Karpas-422 (cell line): ENCODE results near the gene AKT1. TPM values are rescaled to one million over a fixed set of nuclear protein-coding genes. Genes with fewer than 3 reads are reported as not detected.
A peak's percentile ranks its signal among the peaks of the same experiment; 100 is the strongest.

Experiments used
- DNase-seq: peaks from one replicate; pipeline ENCODE4 v3.0.0-alpha.2; 2015
- H2AFZ ChIP-seq: fragments of 200-600 bp; sonication (generic); 2 replicates; pipeline ENCODE4 v1.6.1; 2014; ENCODE audit warnings: antibody characterized with exemption, low read length, mixed read lengths
- H3K27ac ChIP-seq: fragments of 200-600 bp; sonication (generic); 2 replicates; pipeline ENCODE4 v1.5.1; 2014; ENCODE audit warnings: mild to moderate bottlenecking, low read length, moderate library complexity
- H3K27me3 ChIP-seq: fragments of 200-600 bp; sonication (generic); 2 replicates; pipeline ENCODE4 v1.6.1; 2014; ENCODE audit warnings: low read length, mixed read lengths
- H3K36me3 ChIP-seq: fragments of 200-600 bp; sonication (generic); 2 replicates; pipeline ENCODE4 v1.6.1; 2014; ENCODE audit warnings: low read length, mixed read lengths; ENCODE audit not compliant: insufficient read depth
- H3K4me1 ChIP-seq: fragments of 200-600 bp; sonication (generic); 2 replicates; pipeline ENCODE4 v1.6.1; 2014; ENCODE audit warnings: mild to moderate bottlenecking, low read length, mixed read lengths
- H3K4me2 ChIP-seq: fragments of 200-600 bp; sonication (generic); 2 replicates; pipeline ENCODE4 v1.6.1; 2014; ENCODE audit warnings: low read length, low read depth, mild to moderate bottlenecking; ENCODE audit not compliant: poor library complexity, severe bottlenecking
- H3K4me3 ChIP-seq: fragments of 200-600 bp; sonication (generic); 2 replicates; pipeline ENCODE4 v1.5.1; 2014; ENCODE audit warnings: mild to moderate bottlenecking, antibody characterized with exemption, low read length, mixed read lengths
- H3K79me2 ChIP-seq: fragments of 200-600 bp; sonication (generic); 2 replicates; pipeline ENCODE4 v1.6.1; 2014; ENCODE audit warnings: mild to moderate bottlenecking, low read length, mixed read lengths
- H3K9ac ChIP-seq: fragments of 200-600 bp; sonication (generic); 2 replicates; pipeline ENCODE4 v1.6.0; 2014; ENCODE audit warnings: low read length
- H3K9me2 ChIP-seq: fragments of 200-600 bp; sonication (generic), shearing (Covaris generic); replicated peaks from 2 replicates; pipeline ENCODE4 v1.6.0; 2014; ENCODE audit warnings: mild to moderate bottlenecking, low read length, moderate library complexity; ENCODE audit not compliant: insufficient read depth
- H3K9me3 ChIP-seq: fragments of 300-700, 200-600 bp; sonication (generic); 2 replicates; pipeline ENCODE4 v1.6.1; 2014; ENCODE audit warnings: low read length, mixed read lengths
- H4K20me1 ChIP-seq: fragments of 200-600 bp; sonication (generic); 2 replicates; pipeline ENCODE4 v1.6.1; 2014; ENCODE audit warnings: mild to moderate bottlenecking, antibody characterized with exemption, low read length, low read depth; ENCODE audit not compliant: insufficient read depth
- total RNA-seq: library from RNA; depleted of rRNA; stranded (reverse); fragments of >200 nt; shearing (Covaris generic); gene quantifications from 2 replicates; pipeline ENCODE4 v1.2.3, GENCODE V29; 2014; ENCODE audit warnings: low replicate concordance

The AKT1 gene
- total RNA-seq, 1 experiment from 2014 or later: 70.4 TPM

DNA sequence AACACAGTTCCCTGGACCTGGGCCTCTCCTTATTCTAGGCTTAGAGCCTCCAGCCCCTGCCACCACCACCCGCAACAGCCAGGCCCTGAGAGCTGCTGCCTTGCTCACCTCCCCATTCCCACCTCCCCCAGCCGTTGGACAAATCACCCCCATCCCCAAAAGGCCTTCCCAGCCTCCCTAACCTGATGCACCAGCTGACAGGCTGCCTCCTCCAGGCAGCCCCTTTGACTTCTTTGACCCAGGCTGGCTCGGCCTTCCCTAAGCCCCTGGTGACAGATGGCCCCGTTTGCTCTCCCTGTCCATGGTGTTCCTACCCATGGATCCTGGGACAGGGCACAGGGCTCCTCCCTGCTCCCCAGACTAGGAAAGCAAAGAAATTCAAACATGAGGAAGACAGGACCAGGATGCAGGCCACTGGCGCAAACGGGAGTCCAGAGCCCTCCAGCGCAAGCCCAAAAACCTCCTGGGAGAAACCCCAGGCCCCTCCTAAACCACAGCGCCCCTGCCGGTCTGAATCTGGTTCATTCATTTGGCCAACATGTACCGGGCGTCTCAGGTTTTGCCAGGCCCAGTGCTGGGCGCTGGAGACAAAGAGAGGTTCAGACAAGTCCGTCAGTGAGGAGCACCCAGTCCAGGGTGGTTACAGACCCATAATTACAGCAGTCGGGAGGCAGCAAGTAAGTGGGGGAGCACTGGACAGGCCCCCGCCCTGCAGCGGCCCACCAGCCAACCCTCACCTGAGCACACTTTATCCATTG is 2.4 kb downstream of the AKT1 start:
- Histone ChIP-seq H3K4me1 (peaks cover 38% of the 10 kb centered on the region), H3K9ac (peak overlapping the region; percentile 83), H3K27me3 (no peaks in the 10 kb centered on the region), H3K79me2 (peaks cover 61% of the 10 kb centered on the region), H3K4me2 (peak overlapping the region; percentile 96), H3K27ac (no peak overlapping the region), H3K4me3 (peak overlapping the region; percentile 88; the same call in 1 of the 2 replicates), H3K9me2 (no peaks in the 10 kb centered on the region), H2AFZ (no peak overlapping the region), H3K36me3 (no peaks in the 10 kb centered on the region), H3K9me3 (no peaks in the 10 kb centered on the region), H4K20me1 (peaks cover 63% of the 10 kb centered on the region)
- no peak for DNase-seq

DNA sequence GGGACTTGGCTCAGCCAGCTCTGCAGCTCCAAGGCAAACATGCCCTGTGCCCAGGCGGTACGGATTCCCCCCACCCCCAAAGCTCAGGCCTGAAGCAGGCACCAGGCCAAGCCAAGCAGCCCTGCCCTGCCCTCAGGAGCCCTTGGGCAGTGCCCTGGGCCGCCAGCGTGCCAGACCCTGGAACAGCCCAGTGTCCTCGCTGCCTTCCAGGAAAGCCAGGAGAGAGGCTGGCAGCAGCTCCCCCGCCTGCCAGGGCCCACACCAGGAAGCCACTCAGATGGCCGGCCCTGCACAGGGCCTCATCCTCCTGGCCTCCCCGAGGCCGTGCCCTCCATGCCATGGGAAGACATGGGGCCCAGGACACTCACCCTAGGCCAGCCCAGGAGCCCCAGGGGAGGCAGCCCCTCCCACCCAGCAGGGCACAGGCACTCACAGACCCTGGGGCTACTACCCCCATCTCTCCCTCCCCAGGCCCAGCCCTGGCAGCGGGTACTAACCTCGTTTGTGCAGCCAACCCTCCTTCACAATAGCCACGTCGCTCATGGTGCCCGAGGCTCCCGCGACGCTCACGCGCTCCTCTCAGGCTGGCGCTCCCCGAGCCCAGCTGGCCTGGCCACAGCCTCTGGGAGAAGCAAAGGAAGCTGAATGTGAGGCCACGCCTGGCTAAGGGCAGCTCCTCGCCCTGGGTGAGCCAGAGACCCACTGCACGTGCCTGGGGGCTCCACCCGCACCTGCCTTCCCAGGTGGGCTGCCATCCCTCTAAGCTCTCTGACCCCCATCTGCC is 3.3 kb downstream of the AKT1 start:
- no peak for DNase-seq
- Histone ChIP-seq H3K36me3 (no peaks in the 10 kb centered on the region), H2AFZ (no peak overlapping the region), H3K27ac (no peak overlapping the region), H3K9me2 (no peaks in the 10 kb centered on the region), H3K9ac (no peak overlapping the region), H3K9me3 (no peaks in the 10 kb centered on the region), H4K20me1 (peaks cover 66% of the 10 kb centered on the region), H3K27me3 (no peaks in the 10 kb centered on the region), H3K79me2 (peaks cover 67% of the 10 kb centered on the region), H3K4me3 (no peak overlapping the region), H3K4me1 (peaks cover 30% of the 10 kb centered on the region), H3K4me2 (no peak overlapping the region)

DNA sequence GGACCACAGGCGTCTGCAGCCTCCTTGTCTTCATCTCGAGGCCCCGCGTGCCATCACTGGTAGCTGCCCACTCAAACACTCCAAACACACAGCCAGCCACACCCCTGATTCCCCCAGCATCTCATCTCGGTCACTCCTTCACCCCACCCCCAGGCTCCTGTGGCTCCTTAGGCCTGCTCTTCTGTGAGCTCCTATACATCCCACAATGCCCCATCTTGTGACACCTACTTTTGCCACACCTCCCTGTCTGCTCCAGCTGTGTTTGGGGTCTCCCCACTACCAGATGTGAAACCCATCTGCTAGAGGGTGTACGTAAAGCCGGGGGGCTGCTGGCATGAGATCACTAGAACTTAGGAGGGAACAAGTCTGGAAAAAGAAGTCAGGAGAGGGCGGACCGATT is 4.1 kb downstream of the AKT1 start:
- Histone ChIP-seq H4K20me1 (peaks cover 70% of the 10 kb centered on the region), H3K27me3 (no peaks in the 10 kb centered on the region), H3K4me3 (no peak overlapping the region), H3K79me2 (peaks cover 67% of the 10 kb centered on the region), H3K9me3 (no peaks in the 10 kb centered on the region), H3K4me1 (peaks cover 23% of the 10 kb centered on the region), H3K36me3 (no peaks in the 10 kb centered on the region), H3K4me2 (no peak overlapping the region), H3K27ac (no peak overlapping the region), H3K9me2 (no peaks in the 10 kb centered on the region), H3K9ac (no peak overlapping the region), H2AFZ (no peak overlapping the region)
- no peak for DNase-seq

- no peaks in the 10 kb centered on the region for H3K9me2 ChIP-seq
- H4K20me1 ChIP-seq: peaks cover 78% of the 10 kb centered on the region
- no peak overlapping the region for H3K4me3 ChIP-seq
- peaks cover 67% of the 10 kb centered on the region for H3K79me2 ChIP-seq
- no peaks in the 10 kb centered on the region for H3K36me3 ChIP-seq
- H3K4me1 ChIP-seq: peaks cover 16% of the 10 kb centered on the region
- no peak overlapping the region for H3K4me2 ChIP-seq
- no peak overlapping the region for H3K9ac ChIP-seq
- H3K27me3 ChIP-seq: no peaks in the 10 kb centered on the region
- no peak overlapping the region for H2AFZ ChIP-seq
- DNase-seq: no peak
- H3K27ac ChIP-seq: no peak overlapping the region
- H3K9me3 ChIP-seq: no peaks in the 10 kb centered on the region
Measured at GRCh38 chr14:104789752-104790743, 5.5 kb downstream of the AKT1 start.

GRCh38 chr14:104788873-104789663 is 6.5 kb downstream of the AKT1 start:
- Histone ChIP-seq H3K9me3 (no peaks in the 10 kb centered on the region), H3K27me3 (no peaks in the 10 kb centered on the region), H3K4me2 (no peak overlapping the region), H3K4me1 (peaks cover 11% of the 10 kb centered on the region), H4K20me1 (peaks cover 75% of the 10 kb centered on the region), H3K9ac (no peak overlapping the region), H3K36me3 (no peaks in the 10 kb centered on the region), H3K9me2 (no peaks in the 10 kb centered on the region), H3K79me2 (peaks cover 57% of the 10 kb centered on the region), H3K4me3 (no peak overlapping the region), H2AFZ (no peak overlapping the region), H3K27ac (no peak overlapping the region)
- DNase-seq: no peak

DNA sequence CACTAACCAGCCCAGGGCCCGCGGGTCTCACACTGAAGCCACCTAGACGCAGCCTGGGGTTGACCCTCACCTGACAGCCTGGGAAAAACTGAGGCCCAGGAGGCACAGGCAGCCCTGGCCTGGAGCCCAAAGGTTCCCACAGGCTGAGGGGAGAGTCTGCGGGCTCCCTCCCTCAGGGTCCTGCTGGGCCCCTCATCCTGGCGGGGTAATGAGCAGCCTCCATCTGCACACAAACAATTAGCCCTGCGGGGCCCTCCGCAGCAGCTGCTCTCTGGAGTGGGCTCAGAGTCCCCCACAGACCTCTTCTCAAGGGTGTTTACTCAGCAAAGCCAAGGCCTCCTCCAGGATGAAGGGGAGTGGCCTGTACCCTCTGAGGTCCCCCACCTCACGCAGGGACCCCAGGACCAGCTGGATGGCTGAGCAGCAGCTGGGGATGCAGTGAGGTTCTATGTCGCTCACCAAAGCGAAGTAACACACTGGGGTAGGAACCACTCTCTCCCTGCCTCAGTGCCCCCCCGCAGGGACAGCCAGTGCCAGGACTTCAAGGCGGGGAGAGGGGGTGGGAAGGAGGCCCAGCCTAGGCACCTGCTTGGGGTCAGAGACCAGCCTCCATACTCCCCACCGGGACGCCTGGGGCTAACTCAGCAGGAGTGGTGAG is 7.3 kb downstream of the AKT1 start:
- Histone ChIP-seq H3K4me1 (peaks cover 3% of the 10 kb centered on the region), H3K27ac (no peak overlapping the region), H3K9ac (no peak overlapping the region), H3K79me2 (peaks cover 49% of the 10 kb centered on the region), H3K4me2 (no peak overlapping the region), H2AFZ (no peak overlapping the region), H3K9me2 (no peaks in the 10 kb centered on the region), H4K20me1 (peaks cover 71% of the 10 kb centered on the region), H3K4me3 (no peak overlapping the region), H3K9me3 (no peaks in the 10 kb centered on the region), H3K27me3 (no peaks in the 10 kb centered on the region), H3K36me3 (no peaks in the 10 kb centered on the region)
- DNase-seq: no peak

- Histone ChIP-seq H2AFZ (no peak overlapping the region), H4K20me1 (peaks cover 65% of the 10 kb centered on the region), H3K4me3 (no peak overlapping the region), H3K4me1 (no peaks in the 10 kb centered on the region), H3K79me2 (peaks cover 44% of the 10 kb centered on the region), H3K36me3 (no peaks in the 10 kb centered on the region), H3K9me2 (no peaks in the 10 kb centered on the region), H3K9ac (no peak overlapping the region), H3K27me3 (no peaks in the 10 kb centered on the region), H3K27ac (no peak overlapping the region), H3K4me2 (no peak overlapping the region), H3K9me3 (no peaks in the 10 kb centered on the region)
- DNase-seq: no peak
Measured at GRCh38 chr14:104787736-104788135, 7.8 kb downstream of the AKT1 start.
